Subcutaneous abdominal adipose tissue (tissue), 5 donors: ENCODE measurements around the gene NCAPH2.
"Not testable (repeated sequence)": the region's sequence is repeated elsewhere in the genome, so short reads cannot be mapped to it uniquely, and the experiment has no call there.

Experiments
- H3K27ac ChIP-seq: one replicate; pipeline ENCODE4 v1.7.0; 2013; ENCODE audit warnings: low read depth, mild to moderate bottlenecking, inconsistent platforms, low read length, moderate library complexity
- H3K27me3 ChIP-seq, 5 donors: one replicate each; pipeline ENCODE4 v1.7.0; 2013; ENCODE audit warnings: low read length in 5 of 5, inconsistent platforms in 1 of 5; ENCODE audit not compliant: control insufficient read depth in 5 of 5, insufficient read depth in 4 of 5
- H3K36me3 ChIP-seq, 5 donors: one replicate each; pipeline ENCODE4 v1.7.0; 2013; ENCODE audit warnings: low read length in 5 of 5; ENCODE audit not compliant: control insufficient read depth in 5 of 5, insufficient read depth in 5 of 5
- H3K4me1 ChIP-seq, 5 donors: one replicate each; pipeline ENCODE4 v1.7.0; 2013; ENCODE audit warnings: low read length in 5 of 5, mild to moderate bottlenecking in 3 of 5, moderate library complexity in 1 of 5; ENCODE audit not compliant: control insufficient read depth in 5 of 5, insufficient read depth in 5 of 5
- H3K4me3 ChIP-seq, 5 donors: one replicate each; pipeline ENCODE4 v1.7.0; 2013; ENCODE audit warnings: low read length in 5 of 5, low read depth in 1 of 5
- H3K9ac ChIP-seq, 5 donors: one replicate each; pipeline ENCODE4 v1.7.0; 2013; ENCODE audit warnings: low read length in 5 of 5, mild to moderate bottlenecking in 4 of 5, moderate library complexity in 3 of 5
- H3K9me3 ChIP-seq, 5 donors: one replicate each; pipeline ENCODE4 v1.7.0; 2013; ENCODE audit warnings: low read length in 5 of 5; ENCODE audit not compliant: control insufficient read depth in 5 of 5
- donor health status: healthy.
- donor health status: healthy.
- donor health status: healthy.
- donor health status: healthy.
- donor health status: healthy.

Gene NCAPH2

GRCh38 chr22:50529897-50530579 is 22.0 kb downstream of the NCAPH2 start, which contains the start of gene TYMP:
TSS of gene TYMP (minus strand) at chr22:50530012. CDS start at chr22:50529709, 303 bp downstream.
- no peaks in the 10 kb centered on the region for H3K36me3 ChIP-seq
- H3K9ac ChIP-seq: peak within 1 kb of the TSS; percentile 38 to 96 (median 92)
- H3K4me1 ChIP-seq: peaks cover 7 to 80% (median 46%) of the 10 kb centered on the region in 5 donors
- no peaks in the 10 kb centered on the region for H3K9me3 ChIP-seq
- H3K27ac ChIP-seq: peak within 1 kb of the TSS; percentile 95
- H3K27me3 ChIP-seq: no peaks in the 10 kb centered on the region
- H3K4me3 ChIP-seq: peak within 1 kb of the TSS in 4 of 5 donors; percentile 71 to 85 (median 74)

- Histone ChIP-seq H3K36me3 (no peaks in the 10 kb centered on the region), H3K9ac (peak overlapping the region in 4 of 5 donors; percentile 81 to 96 (median 92)), H3K4me3 (peak overlapping the region in 4 of 5 donors; percentile 71 to 85 (median 74))
Measured at GRCh38 chr22:50530580-50530876, 22.5 kb downstream of the NCAPH2 start.

DNA sequence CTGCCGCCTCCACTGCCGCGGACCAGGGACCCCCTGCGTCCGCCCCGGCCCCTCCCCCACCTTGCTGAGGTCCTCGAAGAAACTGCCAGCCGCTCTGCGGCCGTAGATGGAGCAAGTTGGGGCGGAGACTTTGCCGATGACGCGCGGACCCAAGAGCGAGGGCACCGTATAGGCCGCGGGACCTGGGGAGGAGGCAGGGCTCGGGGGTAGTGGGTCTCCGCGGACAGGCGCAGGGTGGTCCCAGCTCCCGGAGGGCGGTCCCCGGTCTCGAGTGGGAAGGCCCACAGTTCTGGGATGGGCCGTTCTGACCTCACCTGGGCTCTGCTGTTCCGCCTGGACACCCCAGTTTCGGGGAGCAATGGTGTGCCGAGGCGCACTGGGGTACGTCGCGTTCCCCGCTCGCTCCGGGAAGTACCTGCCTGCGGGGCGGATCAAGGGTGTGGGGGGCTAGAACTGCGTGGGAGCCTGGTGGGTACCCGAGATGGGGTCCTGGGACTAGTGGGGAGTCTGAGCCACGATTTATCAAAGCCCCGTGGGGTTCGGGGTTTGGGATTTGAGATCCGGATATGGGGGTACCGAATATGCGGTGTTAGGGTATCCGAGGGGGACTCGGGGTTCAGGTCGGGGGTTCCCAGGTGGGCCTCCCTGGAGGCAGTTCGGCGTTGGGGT is 23.0 kb downstream of the NCAPH2 start:
- no peaks in the 10 kb centered on the region for H3K27me3 ChIP-seq
- H3K4me1 ChIP-seq: peaks cover 7 to 75% (median 44%) of the 10 kb centered on the region in 5 donors
- H3K4me3 ChIP-seq: peak overlapping the region; percentile 35 to 85 (median 73)
- H3K9me3 ChIP-seq: no peaks in the 10 kb centered on the region
- H3K27ac ChIP-seq: peak overlapping the region; percentile 95
- H3K36me3 ChIP-seq: no peaks in the 10 kb centered on the region
- peak overlapping the region; percentile 44 to 96 (median 92) for H3K9ac ChIP-seq

More at GRCh38 chr22:50530580-50530876, 22.5 kb downstream of the NCAPH2 start:
- H3K27ac ChIP-seq: peak overlapping the region; percentile 95
- H3K9me3 ChIP-seq: no peaks in the 10 kb centered on the region
- no peaks in the 10 kb centered on the region for H3K27me3 ChIP-seq
- H3K4me1 ChIP-seq: peaks cover 7 to 76% (median 44%) of the 10 kb centered on the region in 5 donors

- H3K27me3 ChIP-seq: no peaks in the 10 kb centered on the region
- H3K36me3 ChIP-seq: no peaks in the 10 kb centered on the region
- H3K27ac ChIP-seq: peak overlapping the region; percentile 95
- no peaks in the 10 kb centered on the region for H3K9me3 ChIP-seq
- peaks cover 7 to 69% (median 43%) of the 10 kb centered on the region in 5 donors for H3K4me1 ChIP-seq
- peak overlapping the region in 4 of 5 donors; percentile 71 to 85 (median 74) for H3K4me3 ChIP-seq
- peak overlapping the region in 4 of 5 donors; percentile 81 to 96 (median 92) for H3K9ac ChIP-seq
Measured at GRCh38 chr22:50531546-50531961, 23.5 kb downstream of the NCAPH2 start.

DNA sequence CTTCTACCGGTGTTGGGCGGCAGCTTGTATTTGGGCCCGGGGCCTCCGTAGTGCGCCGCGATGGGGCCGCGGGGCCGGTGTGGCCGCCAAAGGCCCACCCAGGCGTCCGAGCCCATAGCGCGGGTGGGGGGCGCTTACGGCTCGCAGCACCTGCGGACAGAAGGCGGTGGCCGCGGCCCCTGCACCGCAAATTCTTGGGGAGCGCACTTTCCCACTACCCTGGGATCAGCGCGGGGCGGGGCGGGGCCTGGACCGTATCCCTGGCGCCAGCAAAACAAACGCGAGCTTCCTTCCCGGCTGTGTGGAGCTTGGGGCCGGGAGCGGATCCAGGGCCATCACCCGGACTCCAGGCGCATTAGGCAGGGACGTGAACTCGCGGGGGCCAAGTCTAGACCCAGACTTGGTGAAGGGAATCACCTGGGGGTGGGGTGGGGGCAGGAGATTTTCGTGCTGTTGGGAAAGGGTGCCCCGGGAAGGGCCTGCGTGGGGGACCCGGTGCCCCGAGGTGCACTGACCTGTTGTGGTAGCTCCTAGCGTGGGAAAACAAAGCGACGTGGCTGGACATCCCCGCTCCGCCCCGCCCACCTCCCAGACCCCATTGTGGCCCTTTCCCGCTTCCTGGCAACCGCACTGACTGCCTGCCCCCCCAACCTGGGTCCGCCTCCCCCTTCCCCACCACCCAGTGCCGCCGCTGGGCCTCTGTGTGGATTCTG is 24.1 kb downstream of the NCAPH2 start:
- no peaks in the 10 kb centered on the region for H3K36me3 ChIP-seq
- H3K27me3 ChIP-seq: no peaks in the 10 kb centered on the region
- no peaks in the 10 kb centered on the region for H3K9me3 ChIP-seq
- peaks cover 4 to 64% (median 37%) of the 10 kb centered on the region in 5 donors for H3K4me1 ChIP-seq
- peak overlapping the region in 4 of 5 donors; percentile 71 to 85 (median 74) for H3K4me3 ChIP-seq
- H3K27ac ChIP-seq: peak overlapping the region; percentile 95
- H3K9ac ChIP-seq: peak overlapping the region in 4 of 5 donors; percentile 81 to 96 (median 92)

- Histone ChIP-seq H3K9me3 (no peaks in the 10 kb centered on the region), H3K27me3 (no peaks in the 10 kb centered on the region), H3K4me3 (peak overlapping the region in 2 of 5 donors; percentile 73 to 85), H3K4me1 (peaks cover 3 to 59% (median 32%) of the 10 kb centered on the region in 5 donors), H3K36me3 (no peaks in the 10 kb centered on the region), H3K27ac (peak overlapping the region; percentile 95), H3K9ac (peak overlapping the region in 2 of 5 donors; percentile 39 to 48)
Measured at GRCh38 chr22:50532824-50533796, 25.1 kb downstream of the NCAPH2 start.

DNA sequence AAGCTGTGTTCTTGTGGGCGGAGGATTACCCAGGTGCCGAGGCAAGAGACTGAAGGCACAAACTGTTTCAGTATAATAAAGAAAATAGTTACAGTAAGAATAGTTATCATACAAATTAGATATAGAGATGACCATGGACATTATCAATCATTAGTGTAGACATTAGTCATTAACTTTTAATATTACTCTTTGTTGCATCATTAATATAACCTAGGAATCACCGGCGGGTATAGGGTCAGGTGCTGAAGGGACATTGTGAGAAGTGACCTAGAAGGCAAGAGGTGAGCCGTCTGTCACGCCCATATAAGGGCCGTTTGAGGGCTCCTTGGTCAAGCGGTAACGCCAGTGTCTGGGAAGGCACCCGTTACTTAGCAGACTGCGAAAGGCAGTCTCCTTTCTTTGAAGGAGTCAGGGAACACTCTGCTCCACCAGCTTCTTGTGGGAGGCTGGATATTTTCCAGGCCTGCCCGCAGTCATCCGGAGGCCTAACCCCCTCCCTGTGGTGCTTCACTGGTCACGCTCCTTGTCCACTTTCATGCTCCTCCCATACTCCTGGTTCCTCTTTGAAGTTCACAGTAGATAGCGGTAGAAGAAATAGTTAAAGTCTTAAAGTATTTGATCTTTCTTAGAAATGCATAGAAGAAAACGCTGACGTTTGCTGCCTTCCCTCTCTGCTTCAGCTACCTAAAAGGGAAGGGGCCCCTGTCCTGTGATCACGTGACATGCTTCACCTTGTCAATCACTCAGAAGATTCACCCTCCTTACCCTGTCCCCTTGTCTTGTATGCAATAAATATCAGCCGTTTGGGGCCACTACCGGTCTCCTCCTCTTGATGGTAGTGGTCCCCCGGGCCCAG is 26.1 kb downstream of the NCAPH2 start:
- not testable (repeated sequence) for H3K36me3 ChIP-seq, H3K4me3 ChIP-seq, H3K27me3 ChIP-seq, H3K27ac ChIP-seq, H3K9me3 ChIP-seq
- Histone ChIP-seq H3K4me1 (peaks cover 7 to 56% (median 25%) of the 10 kb centered on the region in 5 donors), H3K9ac (peak overlapping the region in 1 of 5 donors; percentile 11)

GRCh38 chr22:50535113-50535512 is 27.1 kb downstream of the NCAPH2 start:
- Histone ChIP-seq H3K9me3 (no peaks in the 10 kb centered on the region), H3K4me1 (peaks cover 12 to 56% (median 26%) of the 10 kb centered on the region in 5 donors), H3K27me3 (peaks cover 0 to 2% (median 0%) of the 10 kb centered on the region in 5 donors), H3K27ac (no peak overlapping the region), H3K9ac (no peak overlapping the region), H3K4me3 (no peak overlapping the region), H3K36me3 (no peaks in the 10 kb centered on the region)
